HEK293 (cell line): Measurements from ENCODE around the gene DDN.

Experiments
- CTCF ChIP-seq: fragments of 450-650 bp; formaldehyde crosslinking; IDR thresholded peaks from 2 replicates; pipeline ENCODE4 v1.5.1; 2016; ENCODE audit warnings: missing biosample characterization, missing genetic modification characterization
- REST ChIP-seq: fragments of 450-650 bp; formaldehyde crosslinking; IDR thresholded peaks from 2 replicates; pipeline ENCODE4 v1.5.1; 2016; ENCODE audit warnings: missing biosample characterization, missing genetic modification characterization
- WT1 ChIP-seq: fragments of 450-650 bp; formaldehyde crosslinking; IDR thresholded peaks from 2 replicates; pipeline ENCODE4 v1.5.1; 2016; ENCODE audit warnings: missing biosample characterization, missing genetic modification characterization
- ZBTB10 ChIP-seq: fragments of 450-650 bp; formaldehyde crosslinking; IDR thresholded peaks from 2 replicates; pipeline ENCODE4 v1.5.1; 2016; ENCODE audit warnings: missing biosample characterization, missing genetic modification characterization
- ZNF121 ChIP-seq: fragments of 450-650 bp; formaldehyde crosslinking; IDR thresholded peaks from 2 replicates; pipeline ENCODE4 v1.5.1; 2016; ENCODE audit warnings: missing biosample characterization, missing genetic modification characterization
- ZNF274 ChIP-seq, 2 experiments: fragments of 200-500 bp in 1 of 2; fragments of 450-650 bp in 1 of 2; sonication (Bioruptor generic) in 1 of 2; formaldehyde crosslinking in 1 of 2; IDR thresholded peaks; 2 replicates each; pipeline versions ENCODE4 v1.5.1 to v1.6.1; 2014 to 2016; ENCODE audit warnings: borderline replicate concordance in 1 of 2, inconsistent platforms in 1 of 2, low read length in 1 of 2, missing biosample characterization in 1 of 2, missing genetic modification characterization in 1 of 2
- ZNF777 ChIP-seq: fragments of 450-650 bp; formaldehyde crosslinking; IDR thresholded peaks from 2 replicates; pipeline ENCODE4 v1.5.1; 2017; ENCODE audit warnings: missing biosample characterization, missing genetic modification characterization, borderline replicate concordance

- TF ChIP-seq CTCF (tag by site-specific recombination) (no peak), ZBTB10 (no peak), REST (tag by site-specific recombination) (no peak), ZNF121 (tag by site-specific recombination) (no peak), ZNF777 (tag by site-specific recombination) (no peak), ZNF274 (IDR thresholded peaks at IDR 0.05; ENCODE audit: low read length) (no peak), ZNF274 (tag by site-specific recombination; IDR thresholded peaks at IDR 0.05; ENCODE audit: borderline replicate concordance) (no peak), WT1 (tag by site-specific recombination) (no peak)
These were observed 25.6 kb downstream of the DDN start for GRCh38 chr12:48973531-48973930.
